Pancreas (tissue), 10 donors: ENCODE measurements around the gene FRMPD4. TPM values are rescaled to one million over a fixed set of nuclear protein-coding genes. Genes with fewer than 3 reads are reported as not detected.

Experiments used
- ATAC-seq, 4 donors: fragments of 200-7000 bp; cut with Tn5 transposase; one replicate each; pipeline versions ENCODE4 v1.8.0 to v1.9.1; 2020; ENCODE audit warnings: mild to moderate bottlenecking in 4 of 4, moderate library complexity in 4 of 4
- DNase-seq, 6 donors: peaks; one replicate each; pipeline ENCODE4 v3.0.0-alpha.2; 2020
- FAIRE-seq: peaks from 2 replicates; lab custom pipeline; 2012; peaks lifted over from hg19 to GRCh38; lab: Jason Lieb, UNC
- H3K27ac ChIP-seq, 4 donors: fragments of 200-600 bp; sonication (generic); 1 replicate in 3 of 4; 2 replicates in 1 of 4; pipeline versions ENCODE4 v1.5.0 to v1.8.0; 2020
- H3K27me3 ChIP-seq, 4 donors: fragments of 200-600 bp; one replicate each; pipeline ENCODE4 v1.8.0; 2021
- H3K36me3 ChIP-seq, 3 donors: fragments of 200-600 bp; sonication (generic) in 1 of 3; one replicate each; pipeline versions ENCODE4 v1.5.0 to v1.8.0; 2020 to 2021
- H3K4me1 ChIP-seq, 3 donors: fragments of 200-600 bp; one replicate each; pipeline ENCODE4 v1.8.0; 2021
- H3K4me3 ChIP-seq, 4 donors: fragments of 200-600 bp; sonication (generic) in 2 of 4; one replicate each; pipeline versions ENCODE4 v1.5.0 to v1.8.0; 2020 to 2021
- H3K9me3 ChIP-seq, 4 donors: fragments of 200-600 bp; one replicate each; pipeline ENCODE4 v1.8.0; 2021
- CTCF ChIP-seq, 4 donors: fragments of 200-600 bp; sonication (generic) in 3 of 4; IDR thresholded peaks; one replicate each; pipeline versions ENCODE4 v1.5.0 to v1.8.0; 2021; ENCODE audit warnings: antibody characterized with exemption in 4 of 4
- WGBS, 2 donors: extraction: QIAGEN DNeasy Blood & Tissue Kit; methylation state at CpG; one replicate each; pipeline ENCODE4 v1.1.7; 2013; 5-methylcytosine and 5-hydroxymethylcytosine counted together
- intact Hi-C, 3 donors: fragments of 100-400 bp; cut with DNase I; formaldehyde crosslinking; loops; one replicate each; pipeline versions ENCODE4 v1.11.1 to v1.14.2; 2022
- polyA plus RNA-seq, 2 donors: library from polyadenylated mRNA; stranded (reverse); fragments of 200-250 nt; gene quantifications; one replicate each; pipeline ENCODE4 v1.2.3, GENCODE V29; 2013
- total RNA-seq, 6 donors: library from RNA; stranded (reverse); fragmentation: NEBNext Ultra II Directional in 4 of 6; extraction: Animal tissue kit (Norgen Biotek cat#: 25700) in 4 of 6; gene quantifications; one replicate each; pipeline versions ENCODE4 v1.2.1 to v1.2.4, GENCODE V29; 2021 to 2023
- donor health status: healthy with polysubstance abuse.
- donor health status: DM: no; HTN: no; CAD: no; lungs with moderate emphysema.
- donor health status: DM: no; HTN: no; CAD: no.
- donor health status: control.
- donor health status: control.
- donor health status: Bipolar disorder and iron deficiency.
- donor health status: DM: yes; HTN: yes; CAD: no.
- donor health status: DM: no; HTN: no; CAD: no.
- donor health status: DM: no; HTN: no; CAD: no.
- donor health status: DM: yes; HTN: yes; CAD: no.

Gene FRMPD4
- total and polyA plus RNA-seq, 8 donors: 0.03 to 0.23 (median 0.06) TPM; not detected in 1

GRCh38 chrX:12610079-12610478 lies 471.8 kb downstream of the FRMPD4 start:
- DNase-seq: no peak

GRCh38 chrX:12611471-12611870 lies 473.2 kb downstream of the FRMPD4 start:
- H3K4me1 ChIP-seq: no peaks in the 10 kb centered on the region
- intact Hi-C loops: no loop called here
- H3K27ac ChIP-seq: no peak overlapping the region
- H3K9me3 ChIP-seq: no peaks in the 10 kb centered on the region
- DNase-seq: no peak
- WGBS, 2 donors: 62 to 76% methylated on average over 4 of the region's 4 CpGs
- H3K27me3 ChIP-seq: peaks cover 0 to 3% (median 0%) of the 10 kb centered on the region in 4 donors
- no peak for TF ChIP-seq CTCF (IDR thresholded peaks at IDR 0.05)
- no peak for FAIRE-seq
- no peaks in the 10 kb centered on the region for H3K36me3 ChIP-seq
- no peak for ATAC-seq
- H3K4me3 ChIP-seq: no peak overlapping the region

More at GRCh38 chrX:12610079-12610478, 471.8 kb downstream of the FRMPD4 start:
- no peaks in the 10 kb centered on the region for H3K4me1 ChIP-seq
- H3K9me3 ChIP-seq: no peaks in the 10 kb centered on the region
- ATAC-seq (peak in 1 of 4 donors; percentile 18), FAIRE-seq (no peak)
- WGBS, 2 donors: 64 to 70% methylated on average over 2 of the region's 2 CpGs
- no peak for TF ChIP-seq CTCF (IDR thresholded peaks at IDR 0.05)
- intact Hi-C loops: no loop called here
- H3K36me3 ChIP-seq: no peaks in the 10 kb centered on the region
- no peak overlapping the region for H3K27ac ChIP-seq
- peaks cover 0 to 3% (median 0%) of the 10 kb centered on the region in 4 donors for H3K27me3 ChIP-seq
- no peak overlapping the region for H3K4me3 ChIP-seq

GRCh38 chrX:12614266-12614665 lies 476.0 kb downstream of the FRMPD4 start:
- no peaks in the 10 kb centered on the region for H3K9me3 ChIP-seq
- intact Hi-C loops: no loop called here
- DNase-seq: no peak
- H3K4me1 ChIP-seq: no peaks in the 10 kb centered on the region
- ATAC-seq: no peak
- no peak for FAIRE-seq
- no peak overlapping the region for H3K4me3 ChIP-seq
- H3K36me3 ChIP-seq: no peaks in the 10 kb centered on the region
- TF ChIP-seq CTCF (IDR thresholded peaks at IDR 0.05): no peak
- no peaks in the 10 kb centered on the region for H3K27me3 ChIP-seq
- 71 to 80% methylated on average over 5 of the region's 5 CpGs for WGBS, 2 donors
- no peak overlapping the region for H3K27ac ChIP-seq

GRCh38 chrX:12615061-12615460 lies 476.8 kb downstream of the FRMPD4 start:
- DNase-seq (no peak), FAIRE-seq (no peak), ATAC-seq (no peak)
- Histone ChIP-seq H3K4me3 (no peak overlapping the region), H3K27ac (no peak overlapping the region), H3K9me3 (no peaks in the 10 kb centered on the region), H3K27me3 (no peaks in the 10 kb centered on the region), H3K4me1 (no peaks in the 10 kb centered on the region), H3K36me3 (no peaks in the 10 kb centered on the region)
- intact Hi-C loops: no loop called here
- TF ChIP-seq CTCF (IDR thresholded peaks at IDR 0.05): no peak

DNA sequence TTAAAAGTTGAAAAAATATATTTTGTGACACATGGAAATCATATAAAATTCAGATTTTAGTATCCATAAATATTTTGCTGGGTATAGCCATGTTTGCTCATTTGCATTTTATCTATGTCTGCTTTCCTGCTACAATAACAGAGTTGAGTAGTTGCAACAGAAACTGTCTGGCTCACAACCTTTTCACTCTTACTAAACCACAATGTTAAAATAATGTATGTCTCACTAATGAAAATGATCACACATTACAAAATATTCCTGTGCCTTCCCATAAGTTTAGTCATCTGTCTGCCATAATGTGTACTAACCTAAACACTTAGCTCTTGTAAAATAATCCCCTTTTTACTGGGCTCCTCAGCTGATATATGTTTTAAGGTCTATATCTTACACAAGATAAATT lies 479.0 kb downstream of the FRMPD4 start:
- FAIRE-seq (no peak), DNase-seq (no peak), ATAC-seq (no peak)
- Histone ChIP-seq H3K27me3 (no peaks in the 10 kb centered on the region), H3K9me3 (no peaks in the 10 kb centered on the region), H3K4me3 (no peak overlapping the region), H3K36me3 (no peaks in the 10 kb centered on the region), H3K27ac (no peak overlapping the region), H3K4me1 (no peaks in the 10 kb centered on the region)
- no peak for TF ChIP-seq CTCF (IDR thresholded peaks at IDR 0.05)
- intact Hi-C loops: no loop called here
